ENCODE measurements around the gene VPS50. TPM values are rescaled to one million over a fixed set of nuclear protein-coding genes. Genes with fewer than 3 reads are reported as not detected.
A peak's percentile ranks its signal among the peaks of the same experiment; 100 is the strongest.

Gene VPS50
- polyA plus RNA-seq, 3 donors, result 7.6 to 12.6 (median 9.5) TPM

- H2AFZ ChIP-seq (ENCODE audit: insufficient read depth, low read depth, low read length, poor library complexity, severe bottlenecking), result no peak overlapping the region
- H4K20me1 ChIP-seq (ENCODE audit: insufficient read depth, low read length), result no peaks in the 10 kb centered on the region
- no peaks in the 10 kb centered on the region for H3K79me2 ChIP-seq (ENCODE audit: insufficient read depth, low read length)
- H3K9ac ChIP-seq (ENCODE audit: insufficient read depth, low read length, poor library complexity, severe bottlenecking), result no peak overlapping the region
- TF ChIP-seq CTCF (IDR thresholded peaks at IDR 0.05), result no peak
- no peaks in the 10 kb centered on the region for H3K36me3 ChIP-seq (replicated peaks in 1 of 2; ENCODE audit: control insufficient read depth in 1 of 2, insufficient read depth in 2 of 2, low read length in 2 of 2)
- no peak overlapping the region for H3K4me3 Mint-ChIP-seq
- no peak overlapping the region for H3K27ac Mint-ChIP-seq
- no peaks in the 10 kb centered on the region for H3K9me3 ChIP-seq (replicated peaks in 1 of 2; ENCODE audit: control insufficient read depth in 1 of 2, insufficient read depth in 1 of 2, low read length in 2 of 2)
- no peaks in the 10 kb centered on the region for H3K36me3 Mint-ChIP-seq
- H3K27me3 ChIP-seq (ENCODE audit: control insufficient read depth in 2 of 2, insufficient read depth in 2 of 2, low read length in 2 of 2), result no peaks in the 10 kb centered on the region
- 84% methylated on average over 2 of the region's 10 CpGs for WGBS (ENCODE audit: insufficient coverage)
- peak; percentile 12 to 38 (median 30) for DNase-seq
- H3K9me3 Mint-ChIP-seq, result no peaks in the 10 kb centered on the region
- peak overlapping the region; percentile 17 for H3K4me2 ChIP-seq (replicated peaks; ENCODE audit: extremely low read depth, low read length, poor library complexity, severe bottlenecking)
- H3K4me3 ChIP-seq (replicated peaks in 1 of 3; ENCODE audit: low read depth in 2 of 3, low read length in 3 of 3), result no peak overlapping the region
- H3K4me1 ChIP-seq (ENCODE audit: control insufficient read depth in 1 of 2, insufficient read depth in 2 of 2, low read length in 2 of 2), result peaks cover 11 to 12% of the 10 kb centered on the region in 2 donors
- intact Hi-C loops (cut with micrococcal nuclease), result no loop called here
- no peak overlapping the region for H3K27ac ChIP-seq (ENCODE audit: low read depth in 1 of 2, low read length in 2 of 2)
- H3K4me1 Mint-ChIP-seq, result no peaks in the 10 kb centered on the region
- H3K27me3 Mint-ChIP-seq (ENCODE audit: low read depth in 3 of 3), result peaks cover 0 to 3% (median 0%) of the 10 kb centered on the region in 3 donors
Measured at GRCh38 chr7:93218997-93219827, 13.0 kb upstream of the VPS50 start.

GRCh38 chr7:93219868-93220267 lies 12.3 kb upstream of the VPS50 start:
- H3K9me3 ChIP-seq (replicated peaks in 1 of 2; ENCODE audit: control insufficient read depth in 1 of 2, insufficient read depth in 1 of 2, low read length in 2 of 2), result no peaks in the 10 kb centered on the region
- H3K9ac ChIP-seq (ENCODE audit: insufficient read depth, low read length, poor library complexity, severe bottlenecking), result no peak overlapping the region

More at GRCh38 chr7:93219868-93220267, 12.3 kb upstream of the VPS50 start:
- no peaks in the 10 kb centered on the region for H3K36me3 Mint-ChIP-seq
- H3K27me3 ChIP-seq (ENCODE audit: control insufficient read depth in 2 of 2, insufficient read depth in 2 of 2, low read length in 2 of 2), result no peaks in the 10 kb centered on the region
- H3K79me2 ChIP-seq (ENCODE audit: insufficient read depth, low read length), result no peaks in the 10 kb centered on the region
- WGBS (ENCODE audit: insufficient coverage), result 100% methylated on average over 1 of the region's 1 CpG
- H3K27ac Mint-ChIP-seq, result no peak overlapping the region
- peaks cover 0 to 3% (median under 1%) of the 10 kb centered on the region in 3 donors for H3K27me3 Mint-ChIP-seq (ENCODE audit: low read depth in 3 of 3)
- intact Hi-C loops (cut with micrococcal nuclease), result loop anchor here in 1 of 2 donors (5.0 to 10.0 kb wide), 2 partner anchors 68 to 695 kb away; partner anchors contain the start of genes PEX1 and RBM48
- no peaks in the 10 kb centered on the region for H3K4me1 Mint-ChIP-seq
- no peak overlapping the region for H2AFZ ChIP-seq (ENCODE audit: insufficient read depth, low read depth, low read length, poor library complexity, severe bottlenecking)
- no peaks in the 10 kb centered on the region for H3K9me3 Mint-ChIP-seq
- no peak overlapping the region for H3K27ac ChIP-seq (ENCODE audit: low read depth in 1 of 2, low read length in 2 of 2)
- DNase-seq, result no peak
- H3K4me2 ChIP-seq (replicated peaks; ENCODE audit: extremely low read depth, low read length, poor library complexity, severe bottlenecking), result no peak overlapping the region
- H3K4me3 Mint-ChIP-seq, result no peak overlapping the region
- no peak overlapping the region for H3K4me3 ChIP-seq (replicated peaks in 1 of 3; ENCODE audit: low read depth in 2 of 3, low read length in 3 of 3)
- no peak for TF ChIP-seq CTCF (IDR thresholded peaks at IDR 0.05)
- H3K36me3 ChIP-seq (replicated peaks in 1 of 2; ENCODE audit: control insufficient read depth in 1 of 2, insufficient read depth in 2 of 2, low read length in 2 of 2), result no peaks in the 10 kb centered on the region
- no peaks in the 10 kb centered on the region for H4K20me1 ChIP-seq (ENCODE audit: insufficient read depth, low read length)
- H3K4me1 ChIP-seq (ENCODE audit: control insufficient read depth in 1 of 2, insufficient read depth in 2 of 2, low read length in 2 of 2), result peaks cover 11 to 17% of the 10 kb centered on the region in 2 donors

Data from CD14-positive monocyte (primary cell).